ENCODE data around the gene ADAMTS13.

DNA sequence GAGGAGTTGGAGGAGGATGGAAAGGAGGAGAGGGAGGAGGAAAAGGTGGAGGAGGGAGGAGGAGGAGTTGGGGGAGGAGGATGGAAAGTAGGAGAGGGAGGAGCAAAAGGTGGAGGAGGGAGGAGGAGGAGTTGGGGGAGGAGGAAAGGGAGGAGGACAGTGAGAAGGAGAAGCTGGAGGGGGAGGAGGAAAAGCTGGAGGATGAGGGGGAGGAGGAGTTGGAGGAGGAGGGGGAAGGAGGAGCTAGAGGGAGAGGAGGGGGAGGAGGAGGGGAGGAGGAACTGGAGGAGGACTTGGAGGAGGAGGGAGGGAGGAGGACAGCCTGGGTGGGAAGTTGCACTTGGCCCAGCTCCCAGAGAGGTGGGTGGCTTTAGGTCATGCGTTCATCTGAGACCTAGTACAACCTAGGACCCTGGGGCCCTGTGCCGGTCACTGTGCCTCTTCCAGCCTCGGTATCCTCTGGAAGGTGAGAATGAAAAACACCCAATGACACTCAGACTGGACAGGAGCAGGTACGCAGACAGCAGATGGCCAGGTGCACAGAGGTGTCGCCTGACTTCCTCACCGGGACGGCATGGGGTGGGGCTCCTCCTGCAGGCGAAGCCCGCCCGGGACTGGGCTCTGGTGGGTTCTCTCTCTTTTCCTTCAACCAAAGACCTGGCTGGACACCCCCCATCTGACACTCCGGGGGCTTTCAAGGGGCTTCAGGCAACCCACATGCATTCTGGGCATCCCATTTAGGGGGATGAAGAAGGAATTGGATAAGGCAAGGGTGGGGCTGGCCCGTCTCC is 68.9 kb downstream of the ADAMTS13 start:
- TF ChIP-seq, protein P1, sequence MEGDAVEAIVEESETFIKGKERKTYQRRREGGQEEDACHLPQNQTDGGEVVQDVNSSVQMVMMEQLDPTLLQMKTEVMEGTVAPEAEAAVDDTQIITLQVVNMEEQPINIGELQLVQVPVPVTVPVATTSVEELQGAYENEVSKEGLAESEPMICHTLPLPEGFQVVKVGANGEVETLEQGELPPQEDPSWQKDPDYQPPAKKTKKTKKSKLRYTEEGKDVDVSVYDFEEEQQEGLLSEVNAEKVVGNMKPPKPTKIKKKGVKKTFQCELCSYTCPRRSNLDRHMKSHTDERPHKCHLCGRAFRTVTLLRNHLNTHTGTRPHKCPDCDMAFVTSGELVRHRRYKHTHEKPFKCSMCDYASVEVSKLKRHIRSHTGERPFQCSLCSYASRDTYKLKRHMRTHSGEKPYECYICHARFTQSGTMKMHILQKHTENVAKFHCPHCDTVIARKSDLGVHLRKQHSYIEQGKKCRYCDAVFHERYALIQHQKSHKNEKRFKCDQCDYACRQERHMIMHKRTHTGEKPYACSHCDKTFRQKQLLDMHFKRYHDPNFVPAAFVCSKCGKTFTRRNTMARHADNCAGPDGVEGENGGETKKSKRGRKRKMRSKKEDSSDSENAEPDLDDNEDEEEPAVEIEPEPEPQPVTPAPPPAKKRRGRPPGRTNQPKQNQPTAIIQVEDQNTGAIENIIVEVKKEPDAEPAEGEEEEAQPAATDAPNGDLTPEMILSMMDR (IDR thresholded peaks at IDR 0.05 in 4 of 5, conservative IDR thresholded peaks at IDR 0.05 in 1 of 5), result no peak
- TF ChIP-seq POLR2A (IDR thresholded peaks at IDR 0.05), result no peak
